Hepatocyte (in vitro differentiated cells): Measurements from ENCODE around the gene ZEB2.

ENCODE experiments used
- EZH2 ChIP-seq: fragments of 200-600 bp; sonication (generic); IDR thresholded peaks from 2 replicates; pipeline ENCODE4 v1.6.1; 2016; ENCODE audit warnings: antibody characterized with exemption, mild to moderate bottlenecking, borderline replicate concordance
- EZH2phosphoT487 ChIP-seq: fragments of 200-600 bp; sonication (generic); IDR thresholded peaks from one replicate; pipeline ENCODE4 v1.6.1; 2018; ENCODE audit warnings: antibody characterized with exemption, mild to moderate bottlenecking, low read depth, moderate library complexity; ENCODE audit not compliant: unreplicated experiment, severe bottlenecking
- TF ChIP-seq, protein P1 (sequence below): fragments of 200-600 bp; sonication (generic); IDR thresholded peaks from 2 replicates; pipeline ENCODE4 v1.5.1; 2016; ENCODE audit warnings: antibody characterized with exemption, mild to moderate bottlenecking; ENCODE audit not compliant: poor library complexity

GRCh38 chr2:144489315-144489916, 30.5 kb downstream of the ZEB2 start:
- TF ChIP-seq, protein P1, sequence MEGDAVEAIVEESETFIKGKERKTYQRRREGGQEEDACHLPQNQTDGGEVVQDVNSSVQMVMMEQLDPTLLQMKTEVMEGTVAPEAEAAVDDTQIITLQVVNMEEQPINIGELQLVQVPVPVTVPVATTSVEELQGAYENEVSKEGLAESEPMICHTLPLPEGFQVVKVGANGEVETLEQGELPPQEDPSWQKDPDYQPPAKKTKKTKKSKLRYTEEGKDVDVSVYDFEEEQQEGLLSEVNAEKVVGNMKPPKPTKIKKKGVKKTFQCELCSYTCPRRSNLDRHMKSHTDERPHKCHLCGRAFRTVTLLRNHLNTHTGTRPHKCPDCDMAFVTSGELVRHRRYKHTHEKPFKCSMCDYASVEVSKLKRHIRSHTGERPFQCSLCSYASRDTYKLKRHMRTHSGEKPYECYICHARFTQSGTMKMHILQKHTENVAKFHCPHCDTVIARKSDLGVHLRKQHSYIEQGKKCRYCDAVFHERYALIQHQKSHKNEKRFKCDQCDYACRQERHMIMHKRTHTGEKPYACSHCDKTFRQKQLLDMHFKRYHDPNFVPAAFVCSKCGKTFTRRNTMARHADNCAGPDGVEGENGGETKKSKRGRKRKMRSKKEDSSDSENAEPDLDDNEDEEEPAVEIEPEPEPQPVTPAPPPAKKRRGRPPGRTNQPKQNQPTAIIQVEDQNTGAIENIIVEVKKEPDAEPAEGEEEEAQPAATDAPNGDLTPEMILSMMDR = no peak
- TF ChIP-seq EZH2 (no peak), EZH2phosphoT487 (no peak)
